ENCODE results near the gene NF2.

Gene NF2

GRCh38 chr22:29631725-29632124 lies 28.3 kb downstream of the NF2 start:
- DNase-seq (ENCODE audit: low spot score) = no peak

- no peak for DNase-seq (ENCODE audit: low spot score)
These were observed 29.2 kb downstream of the NF2 start for GRCh38 chr22:29632672-29633071.

- DNase-seq (ENCODE audit: low spot score) = no peak
These were observed 30.3 kb downstream of the NF2 start for GRCh38 chr22:29633514-29634312.

GRCh38 chr22:29634847-29635246 lies 31.4 kb downstream of the NF2 start:
- DNase-seq (ENCODE audit: low spot score) = no peak

DNA sequence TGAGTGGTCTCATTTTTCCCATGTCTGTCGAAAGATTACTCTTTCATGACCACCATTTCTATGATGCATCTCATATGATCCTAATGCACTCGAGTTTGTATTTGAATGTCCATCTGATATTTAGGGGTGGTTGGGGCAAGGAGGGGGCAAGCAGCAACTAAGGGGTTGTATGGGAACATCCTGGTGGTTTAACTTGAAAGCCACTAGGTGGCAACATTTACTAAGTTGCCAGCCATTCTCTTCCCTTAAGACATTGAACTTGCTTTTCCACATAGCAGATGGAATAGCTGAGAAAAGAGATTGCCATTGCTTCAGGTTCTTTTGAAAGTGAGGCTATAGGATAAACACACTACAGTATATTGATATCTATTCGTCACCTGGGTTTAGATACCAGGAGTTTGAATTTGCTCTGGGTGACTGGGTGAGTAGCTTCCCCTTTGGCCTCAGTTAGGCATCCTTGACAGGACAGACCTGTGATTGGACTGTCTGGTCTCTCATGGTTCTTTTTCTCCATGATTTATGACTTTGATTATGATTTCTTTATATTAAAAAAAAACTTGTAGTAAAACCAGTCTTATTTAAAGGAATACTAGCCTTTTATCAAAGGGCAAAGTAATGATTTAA lies 32.4 kb downstream of the NF2 start:
- peak; percentile 47 for DNase-seq (ENCODE audit: low spot score)

DNA sequence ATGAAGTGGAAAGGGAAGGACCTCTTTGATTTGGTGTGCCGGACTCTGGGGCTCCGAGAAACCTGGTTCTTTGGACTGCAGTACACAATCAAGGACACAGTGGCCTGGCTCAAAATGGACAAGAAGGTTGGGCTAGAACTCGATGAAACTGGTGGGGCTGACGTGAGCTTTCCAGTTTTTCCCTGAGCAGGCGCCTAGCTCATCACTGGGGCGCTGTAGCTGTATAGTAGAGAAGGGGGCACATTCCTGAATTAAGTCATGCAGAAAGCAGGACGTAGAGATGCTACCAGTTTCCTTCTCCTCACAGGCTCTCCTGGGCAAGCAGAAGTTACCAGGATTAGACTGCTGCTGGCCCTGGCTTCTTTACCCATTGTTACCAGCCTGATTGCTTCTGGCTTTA lies 33.3 kb downstream of the NF2 start:
- DNase-seq (ENCODE audit: low spot score) = no peak

DNA sequence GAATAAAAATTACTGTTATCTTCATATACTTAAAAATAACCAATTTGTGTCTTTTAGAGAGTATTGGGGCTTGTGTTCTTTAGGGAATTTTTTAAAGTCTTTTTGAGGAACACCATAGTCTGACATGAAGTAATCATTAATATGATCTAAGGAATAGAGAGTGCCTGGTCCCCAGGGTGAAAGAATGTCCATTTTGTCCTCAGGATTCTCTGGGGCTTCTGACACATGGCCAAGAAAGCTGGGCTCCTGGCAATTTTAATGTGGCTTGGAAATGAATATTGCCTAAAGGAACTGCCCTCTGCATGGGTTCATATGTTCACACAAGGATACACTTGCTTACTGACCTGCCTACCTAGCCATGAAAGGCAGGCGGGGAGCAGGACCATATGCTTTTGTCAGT lies 33.7 kb downstream of the NF2 start:
- DNase-seq (ENCODE audit: low spot score) = no peak

DNA sequence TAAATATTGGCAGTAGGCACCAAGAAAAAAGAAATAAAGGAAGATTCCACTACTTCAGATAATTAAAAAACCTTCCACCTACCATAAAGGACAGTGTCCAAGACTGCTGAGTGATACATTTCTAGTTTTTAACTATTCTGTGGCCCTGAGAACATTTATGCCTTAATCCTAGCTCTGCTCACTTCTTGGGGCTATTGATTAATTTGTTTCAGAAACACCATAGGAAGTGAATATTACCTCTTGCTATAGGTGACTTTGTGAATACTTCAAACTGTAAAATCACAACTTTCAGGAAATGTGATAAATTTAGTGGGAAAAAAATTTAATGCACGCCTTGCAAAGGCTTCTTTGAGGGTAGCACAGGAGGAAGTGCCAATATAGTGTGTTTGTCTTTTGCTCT lies 35.2 kb downstream of the NF2 start:
- no peak for DNase-seq (ENCODE audit: low spot score)

DNA sequence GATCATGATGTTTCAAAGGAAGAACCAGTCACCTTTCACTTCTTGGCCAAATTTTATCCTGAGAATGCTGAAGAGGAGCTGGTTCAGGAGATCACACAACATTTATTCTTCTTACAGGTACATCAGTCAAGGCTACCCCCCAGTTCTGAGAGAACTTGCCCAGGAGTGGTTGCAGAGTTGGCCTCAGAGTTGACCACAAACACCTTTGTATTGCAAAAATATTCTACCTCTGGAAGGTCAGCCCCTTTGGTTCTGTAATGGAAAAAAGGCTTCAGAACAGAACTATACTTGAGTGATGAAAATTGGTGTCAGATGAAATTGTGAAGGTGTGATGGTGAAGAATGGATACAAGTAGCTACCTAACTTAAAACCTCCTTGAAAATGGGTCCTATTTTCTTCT lies 35.7 kb downstream of the NF2 start:
- no peak for DNase-seq (ENCODE audit: low spot score)

DNA sequence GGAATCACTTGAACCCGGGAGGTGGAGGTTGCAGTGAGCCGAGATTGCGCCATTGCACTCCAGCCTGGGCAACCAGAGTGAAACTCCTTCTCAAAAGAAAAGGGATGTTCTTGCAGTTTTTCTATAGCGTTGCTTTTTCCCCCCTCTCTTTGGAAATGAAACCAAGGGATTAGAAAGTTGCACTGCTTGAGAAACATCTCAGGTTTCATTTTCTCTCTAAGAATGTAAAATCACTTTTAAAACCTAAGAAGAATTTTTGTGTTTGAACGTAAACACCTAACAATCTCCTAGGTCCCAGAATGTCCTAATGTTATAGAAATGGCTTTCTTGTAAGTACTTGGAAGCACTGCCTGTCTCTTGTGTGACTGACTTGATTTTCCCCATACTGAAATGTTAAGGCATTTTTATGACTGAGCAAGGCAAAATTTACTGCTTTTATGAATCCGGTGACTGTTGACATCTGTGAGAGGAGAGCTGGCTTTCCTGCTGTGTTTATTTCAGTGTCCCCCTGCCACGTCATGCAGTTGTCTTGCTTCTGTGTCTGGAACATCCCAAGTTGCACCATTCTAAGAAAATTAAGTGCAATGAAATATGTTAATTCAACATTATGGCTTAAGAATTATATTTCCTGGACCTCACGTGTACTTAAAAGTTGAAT lies 37.7 kb downstream of the NF2 start:
- no peak for DNase-seq (ENCODE audit: low spot score)

DNA sequence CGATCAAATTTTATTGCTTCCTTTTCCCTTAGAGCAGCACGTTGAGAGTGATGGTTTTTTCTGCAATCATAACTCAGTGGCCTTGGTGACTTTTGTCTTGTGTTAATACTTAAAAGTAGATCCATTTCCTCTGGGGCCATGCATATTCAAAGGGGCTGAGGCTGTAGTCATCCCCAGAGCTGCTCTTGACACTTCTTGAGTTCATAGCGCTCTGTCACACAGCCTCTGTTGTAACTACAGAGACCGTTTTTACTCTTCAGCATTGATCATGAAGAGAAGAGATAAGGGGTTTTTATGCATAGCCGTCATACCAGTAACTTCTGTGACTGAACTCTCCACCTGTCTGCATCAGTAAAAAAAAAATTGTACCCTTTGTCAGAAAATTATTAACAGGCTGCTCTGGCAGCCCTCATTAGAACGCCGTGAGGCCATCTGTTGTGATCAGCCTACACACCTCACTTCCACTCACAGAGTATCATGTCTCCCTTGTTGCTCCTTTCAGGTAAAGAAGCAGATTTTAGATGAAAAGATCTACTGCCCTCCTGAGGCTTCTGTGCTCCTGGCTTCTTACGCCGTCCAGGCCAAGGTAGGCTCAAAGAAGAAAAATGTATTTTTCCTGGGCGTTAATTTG lies 38.4 kb downstream of the NF2 start:
- DNase-seq (ENCODE audit: low spot score) = no peak

DNA sequence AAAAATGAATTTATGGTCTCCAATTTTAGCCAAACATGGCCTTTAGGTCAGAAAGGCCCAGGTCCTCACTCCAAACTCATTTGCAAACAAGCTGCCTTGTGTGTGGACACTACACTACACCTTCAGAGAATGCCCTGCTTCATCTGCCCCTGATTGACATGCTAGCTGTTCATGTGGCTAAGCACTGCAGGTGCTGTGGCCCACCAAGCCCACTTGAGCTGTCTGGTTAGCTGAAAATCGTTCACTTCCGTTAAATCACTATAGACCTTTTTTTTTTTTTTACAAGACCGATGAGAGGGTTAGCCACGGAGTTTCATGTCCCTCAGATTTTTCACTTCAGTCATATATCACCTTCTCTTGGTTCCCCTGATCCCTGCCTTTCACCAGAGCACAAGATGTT lies 39.3 kb downstream of the NF2 start:
- no peak for DNase-seq (ENCODE audit: low spot score)

- DNase-seq (ENCODE audit: low spot score) = no peak
These were observed 44.7 kb downstream of the NF2 start for GRCh38 chr22:29647954-29648737.

- no peak for DNase-seq (ENCODE audit: low spot score)
These were observed 46.9 kb downstream of the NF2 start for GRCh38 chr22:29650370-29650769.

- no peak for DNase-seq (ENCODE audit: low spot score)
These were observed 48.2 kb downstream of the NF2 start for GRCh38 chr22:29651652-29652051.

DNA sequence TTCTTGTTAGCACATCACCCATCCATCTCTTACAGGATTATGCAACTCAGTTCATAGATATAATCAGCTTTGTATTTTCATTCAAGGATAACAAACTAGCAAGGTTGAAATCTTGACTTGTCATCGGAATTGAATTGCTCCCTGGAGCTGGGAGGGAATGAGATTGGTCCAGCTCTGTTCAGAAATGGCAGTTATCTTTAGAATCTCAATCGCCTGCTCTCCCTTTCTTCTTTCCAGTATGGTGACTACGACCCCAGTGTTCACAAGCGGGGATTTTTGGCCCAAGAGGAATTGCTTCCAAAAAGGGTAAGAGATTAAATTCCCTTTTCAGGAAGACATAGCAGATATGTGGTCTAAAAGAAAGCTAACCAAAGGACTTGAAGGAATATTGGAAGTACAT lies 51.0 kb downstream of the NF2 start:
- DNase-seq (ENCODE audit: low spot score) = no peak

DNA sequence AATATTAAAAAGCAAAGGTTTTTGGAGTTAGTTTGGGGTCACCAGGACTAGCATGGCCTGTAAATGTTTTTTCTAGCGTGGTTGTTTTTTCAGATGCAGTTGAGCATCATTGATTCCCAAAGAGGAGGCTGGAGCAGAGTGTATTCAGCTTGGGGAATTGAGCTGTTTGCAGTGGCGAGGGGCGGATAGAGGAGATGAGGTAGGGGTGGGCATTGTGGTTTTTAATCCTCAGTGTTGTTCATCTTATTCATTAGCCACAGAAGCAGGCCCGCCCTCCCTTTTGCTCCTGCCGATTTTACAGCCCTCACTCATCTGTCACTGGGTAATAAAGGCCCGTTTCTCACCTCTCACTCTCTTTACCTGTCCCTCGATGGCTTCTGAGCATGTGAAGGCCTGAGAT lies 51.4 kb downstream of the NF2 start:
- DNase-seq (ENCODE audit: low spot score) = no peak

GRCh38 chr22:29658176-29658575 lies 54.7 kb downstream of the NF2 start:
- DNase-seq (ENCODE audit: low spot score) = no peak

GRCh38 chr22:29660021-29660420 lies 56.6 kb downstream of the NF2 start:
- DNase-seq (ENCODE audit: low spot score) = no peak

DNA sequence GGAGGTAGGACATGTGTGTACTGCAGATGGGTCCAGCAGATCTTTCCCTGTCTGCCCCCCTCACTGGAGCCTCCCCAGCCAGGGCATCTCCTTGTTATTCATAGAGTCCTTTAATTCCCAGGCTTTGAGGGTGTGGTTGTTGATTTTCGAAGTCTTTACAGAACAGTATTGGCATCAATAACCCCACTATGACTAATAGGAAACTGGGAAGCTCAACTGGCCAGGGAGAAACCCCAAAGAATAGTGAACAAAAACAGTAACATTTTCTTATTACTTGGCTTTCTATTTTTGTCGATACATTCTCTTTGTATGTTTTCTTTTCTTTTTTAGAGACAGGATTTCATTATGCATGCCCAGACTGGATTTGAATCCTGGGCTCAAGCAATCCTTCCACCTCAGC lies 57.9 kb downstream of the NF2 start:
- peak; percentile 23 for DNase-seq (ENCODE audit: low spot score)

DNA sequence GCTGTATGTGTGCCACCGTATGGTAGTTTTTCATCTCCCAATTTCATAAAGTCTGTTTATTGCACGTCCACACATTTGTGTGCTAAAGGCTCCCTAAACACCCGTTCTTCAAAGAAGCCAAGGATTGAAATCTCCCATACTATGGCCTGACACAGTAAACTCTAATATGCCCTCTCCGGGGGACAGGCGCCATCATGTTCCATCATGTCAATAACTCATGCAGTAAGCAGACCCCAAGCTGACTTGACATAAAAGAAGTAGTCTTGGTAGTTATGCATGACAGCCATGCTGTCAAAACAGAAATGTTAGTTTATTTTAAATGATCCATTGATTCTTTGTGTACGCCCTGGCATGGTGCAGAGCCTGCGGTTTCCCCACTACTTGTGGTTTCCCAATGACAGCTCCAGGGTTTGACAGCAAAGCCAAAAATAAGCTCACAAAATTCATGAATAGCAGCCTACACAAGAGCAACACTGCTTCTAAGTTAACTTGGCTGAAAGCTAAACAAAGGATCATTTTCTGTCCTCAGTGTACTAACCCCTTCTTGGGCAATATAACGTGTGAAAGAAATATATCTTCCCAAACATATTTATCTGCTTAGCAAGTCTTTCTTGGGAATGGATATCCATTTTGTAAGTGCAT lies 59.9 kb downstream of the NF2 start:
- peak; percentile 44 for DNase-seq (ENCODE audit: low spot score)

DNA sequence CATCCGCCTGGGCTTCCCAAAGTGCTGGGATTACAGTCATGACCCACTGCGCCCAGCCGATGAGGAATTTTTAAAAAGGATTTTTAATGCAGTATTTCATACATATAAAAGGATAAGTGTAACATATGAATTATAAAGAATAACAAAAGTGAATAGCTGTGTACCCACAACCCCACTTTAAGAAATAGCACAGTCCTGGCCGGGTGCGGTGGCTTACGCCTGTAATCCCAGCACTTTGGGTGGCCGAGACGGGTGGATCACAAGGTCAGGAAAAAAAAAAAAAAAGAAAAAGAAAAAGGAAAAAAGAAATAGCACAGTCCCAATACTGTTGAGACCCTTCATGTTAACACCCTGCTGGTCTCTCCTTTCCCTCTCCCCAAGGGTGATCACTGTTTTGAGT lies 62.1 kb downstream of the NF2 start:
- DNase-seq (ENCODE audit: low spot score) = no peak

Data from AG08396 (cell line).